ENCODE results near the gene MAPK8. TPM values are rescaled to one million over a fixed set of nuclear protein-coding genes. Genes with fewer than 3 reads are reported as not detected.

MAPK8 gene
- total RNA-seq, 1 donor from 2014 or later, result 7.7 TPM

GRCh38 chr10:48477616-48478015 lies 171.1 kb downstream of the MAPK8 start:
- Histone ChIP-seq H3K9me3 (no peaks in the 10 kb centered on the region), H3K27me3 (no peaks in the 10 kb centered on the region), H3K36me3 (no peaks in the 10 kb centered on the region), H3K4me3 (no peak overlapping the region), H3K27ac (no peak overlapping the region), H3K4me1 (no peaks in the 10 kb centered on the region)
- no peak for DNase-seq (ENCODE audit: low spot score in 2 of 2)
- no peak for TF ChIP-seq CTCF (IDR thresholded peaks at IDR 0.05)
- intact Hi-C loops (cut with DNase I), result no loop called here

GRCh38 chr10:48478469-48478868 lies 172.0 kb downstream of the MAPK8 start:
- no peak overlapping the region for H3K4me3 ChIP-seq
- H3K4me1 ChIP-seq, result no peaks in the 10 kb centered on the region
- H3K36me3 ChIP-seq, result no peaks in the 10 kb centered on the region
- intact Hi-C loops (cut with DNase I), result no loop called here
- DNase-seq (ENCODE audit: low spot score in 2 of 2), result no peak
- H3K27ac ChIP-seq, result no peak overlapping the region
- no peak for TF ChIP-seq CTCF (IDR thresholded peaks at IDR 0.05)
- H3K27me3 ChIP-seq, result no peaks in the 10 kb centered on the region
- no peaks in the 10 kb centered on the region for H3K9me3 ChIP-seq

GRCh38 chr10:48478980-48479811 lies 172.7 kb downstream of the MAPK8 start:
- Histone ChIP-seq H3K9me3 (no peaks in the 10 kb centered on the region), H3K36me3 (no peaks in the 10 kb centered on the region), H3K27me3 (no peaks in the 10 kb centered on the region), H3K4me1 (no peaks in the 10 kb centered on the region), H3K27ac (no peak overlapping the region), H3K4me3 (no peak overlapping the region)
- TF ChIP-seq CTCF (IDR thresholded peaks at IDR 0.05), result no peak
- intact Hi-C loops (cut with DNase I), result no loop called here
- DNase-seq (ENCODE audit: low spot score in 2 of 2), result peak in 1 of 2 donors; percentile 33

- Histone ChIP-seq H3K27me3 (no peaks in the 10 kb centered on the region), H3K4me1 (no peaks in the 10 kb centered on the region), H3K9me3 (no peaks in the 10 kb centered on the region), H3K4me3 (no peak overlapping the region), H3K36me3 (no peaks in the 10 kb centered on the region), H3K27ac (no peak overlapping the region)
- peak in 1 of 2 donors; percentile 55 for DNase-seq (ENCODE audit: low spot score in 2 of 2)
- intact Hi-C loops (cut with DNase I), result no loop called here
- TF ChIP-seq CTCF (IDR thresholded peaks at IDR 0.05), result no peak
Observed at GRCh38 chr10:48480397-48481374, 174.2 kb downstream of the MAPK8 start.

- Histone ChIP-seq H3K27me3 (no peaks in the 10 kb centered on the region), H3K4me1 (no peaks in the 10 kb centered on the region), H3K36me3 (no peaks in the 10 kb centered on the region), H3K27ac (no peak overlapping the region), H3K9me3 (no peaks in the 10 kb centered on the region), H3K4me3 (no peak overlapping the region)
- no peak for DNase-seq (ENCODE audit: low spot score in 2 of 2)
- TF ChIP-seq CTCF (IDR thresholded peaks at IDR 0.05), result no peak
- intact Hi-C loops (cut with DNase I), result no loop called here
Observed at GRCh38 chr10:48481385-48481784, 174.9 kb downstream of the MAPK8 start.

Measured in ascending aorta (tissue), 2 donors.